Breast epithelium (tissue), 3 donors: Measurements from ENCODE around the gene ZNF575.

Source experiments
- CTCF ChIP-seq, 3 donors: fragments of 450-650 bp; IDR thresholded peaks; one replicate each; pipeline ENCODE4 v1.5.1; 2016 to 2017; ENCODE audit warnings: antibody characterized with exemption in 3 of 3, mild to moderate bottlenecking in 3 of 3, moderate library complexity in 3 of 3
- POLR2A ChIP-seq: fragments of 450-650 bp; IDR thresholded peaks from one replicate; pipeline ENCODE4 v1.6.1; 2016; ENCODE audit warnings: antibody characterized with exemption, mild to moderate bottlenecking, moderate library complexity
- POLR2AphosphoS5 ChIP-seq, 3 donors: sonication (generic); formaldehyde crosslinking; IDR thresholded peaks; one replicate each; pipeline ENCODE4 v1.6.1; 2017; ENCODE audit warnings: antibody characterized with exemption in 3 of 3

- TF ChIP-seq CTCF (IDR thresholded peaks at IDR 0.05) (peak; percentile 57 to 64 (median 58)), POLR2A (no peak), POLR2AphosphoS5 (IDR thresholded peaks at IDR 0.05) (no peak)
These were observed 2.1 kb downstream of the ZNF575 start for GRCh38 chr19:43534816-43535761.
